ENCODE results near the gene WWC2.

GRCh38 chr4:183068502-183068901 is 30.6 kb upstream of the WWC2 start:
- TF ChIP-seq, protein P1, sequence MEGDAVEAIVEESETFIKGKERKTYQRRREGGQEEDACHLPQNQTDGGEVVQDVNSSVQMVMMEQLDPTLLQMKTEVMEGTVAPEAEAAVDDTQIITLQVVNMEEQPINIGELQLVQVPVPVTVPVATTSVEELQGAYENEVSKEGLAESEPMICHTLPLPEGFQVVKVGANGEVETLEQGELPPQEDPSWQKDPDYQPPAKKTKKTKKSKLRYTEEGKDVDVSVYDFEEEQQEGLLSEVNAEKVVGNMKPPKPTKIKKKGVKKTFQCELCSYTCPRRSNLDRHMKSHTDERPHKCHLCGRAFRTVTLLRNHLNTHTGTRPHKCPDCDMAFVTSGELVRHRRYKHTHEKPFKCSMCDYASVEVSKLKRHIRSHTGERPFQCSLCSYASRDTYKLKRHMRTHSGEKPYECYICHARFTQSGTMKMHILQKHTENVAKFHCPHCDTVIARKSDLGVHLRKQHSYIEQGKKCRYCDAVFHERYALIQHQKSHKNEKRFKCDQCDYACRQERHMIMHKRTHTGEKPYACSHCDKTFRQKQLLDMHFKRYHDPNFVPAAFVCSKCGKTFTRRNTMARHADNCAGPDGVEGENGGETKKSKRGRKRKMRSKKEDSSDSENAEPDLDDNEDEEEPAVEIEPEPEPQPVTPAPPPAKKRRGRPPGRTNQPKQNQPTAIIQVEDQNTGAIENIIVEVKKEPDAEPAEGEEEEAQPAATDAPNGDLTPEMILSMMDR (IDR thresholded peaks at IDR 0.05; ENCODE audit: low read depth, low read length) = no peak
- TF ChIP-seq, protein P2, sequence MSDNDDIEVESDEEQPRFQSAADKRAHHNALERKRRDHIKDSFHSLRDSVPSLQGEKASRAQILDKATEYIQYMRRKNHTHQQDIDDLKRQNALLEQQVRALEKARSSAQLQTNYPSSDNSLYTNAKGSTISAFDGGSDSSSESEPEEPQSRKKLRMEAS (IDR thresholded peaks at IDR 0.05; ENCODE audit: low read depth, low read length) = no peak

Data from NB4 (cell line).